Right renal cortex interstitium (tissue), 3 donors: ENCODE results near the gene SLC1A1. TPM values are rescaled to one million over a fixed set of nuclear protein-coding genes. Genes with fewer than 3 reads are reported as not detected.
"Not testable (repeated sequence)": the region's sequence is repeated elsewhere in the genome, so short reads cannot be mapped to it uniquely, and the experiment has no call there.

Experiments
- DNase-seq, 3 donors: peaks; one replicate each; pipeline ENCODE4 v3.0.0-alpha.2; 2013; ENCODE audit warnings: low read depth in 3 of 3, low spot score in 2 of 3
- polyA plus RNA-seq, 3 donors: library from polyadenylated mRNA; unstranded; fragments of 120-200 nt; gene quantifications; one replicate each; pipeline ENCODE4 v1.2.1, GENCODE V29; 2013; ENCODE audit not compliant: insufficient read length in 3 of 3

The SLC1A1 gene
- polyA plus RNA-seq, 3 donors, result 22.1 to 23.6 (median 22.2) TPM

GRCh38 chr9:4574657-4575243 is 84.5 kb downstream of the SLC1A1 start:
- DNase-seq, result no peak

DNA sequence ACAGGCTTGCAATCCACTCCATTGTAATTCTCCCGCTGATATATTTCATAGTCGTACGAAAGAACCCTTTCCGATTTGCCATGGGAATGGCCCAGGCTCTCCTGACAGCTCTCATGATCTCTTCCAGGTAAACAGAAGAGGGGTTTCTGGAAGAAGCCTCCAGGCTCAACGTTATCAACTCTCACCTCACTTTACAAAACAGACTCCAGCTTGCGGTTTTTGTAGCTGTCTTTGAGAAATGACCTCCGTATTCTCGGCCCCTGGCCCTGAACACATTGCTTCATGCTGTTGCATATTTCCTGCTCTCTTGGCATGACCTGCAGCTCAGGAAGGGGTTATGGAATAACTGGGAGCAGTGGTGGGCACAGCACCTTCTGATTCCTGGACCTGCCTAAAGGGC is 85.7 kb downstream of the SLC1A1 start:
- no peak for DNase-seq

DNA sequence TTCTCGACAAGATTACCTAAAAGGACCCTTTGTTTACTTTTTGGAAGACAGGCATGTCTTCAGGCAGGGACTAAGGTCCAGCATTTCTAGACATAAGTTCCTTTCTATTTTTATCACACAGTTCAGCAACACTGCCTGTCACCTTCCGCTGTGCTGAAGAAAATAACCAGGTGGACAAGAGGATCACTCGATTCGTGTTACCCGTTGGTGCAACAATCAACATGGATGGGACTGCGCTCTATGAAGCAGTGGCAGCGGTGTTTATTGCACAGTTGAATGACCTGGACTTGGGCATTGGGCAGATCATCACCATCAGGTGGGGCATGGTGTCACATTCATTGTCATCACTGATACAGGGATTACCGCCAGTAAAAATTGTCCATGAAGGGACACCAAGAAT is 86.2 kb downstream of the SLC1A1 start:
- DNase-seq, result no peak

GRCh38 chr9:4579001-4579400 is 88.7 kb downstream of the SLC1A1 start:
- no peak for DNase-seq

DNA sequence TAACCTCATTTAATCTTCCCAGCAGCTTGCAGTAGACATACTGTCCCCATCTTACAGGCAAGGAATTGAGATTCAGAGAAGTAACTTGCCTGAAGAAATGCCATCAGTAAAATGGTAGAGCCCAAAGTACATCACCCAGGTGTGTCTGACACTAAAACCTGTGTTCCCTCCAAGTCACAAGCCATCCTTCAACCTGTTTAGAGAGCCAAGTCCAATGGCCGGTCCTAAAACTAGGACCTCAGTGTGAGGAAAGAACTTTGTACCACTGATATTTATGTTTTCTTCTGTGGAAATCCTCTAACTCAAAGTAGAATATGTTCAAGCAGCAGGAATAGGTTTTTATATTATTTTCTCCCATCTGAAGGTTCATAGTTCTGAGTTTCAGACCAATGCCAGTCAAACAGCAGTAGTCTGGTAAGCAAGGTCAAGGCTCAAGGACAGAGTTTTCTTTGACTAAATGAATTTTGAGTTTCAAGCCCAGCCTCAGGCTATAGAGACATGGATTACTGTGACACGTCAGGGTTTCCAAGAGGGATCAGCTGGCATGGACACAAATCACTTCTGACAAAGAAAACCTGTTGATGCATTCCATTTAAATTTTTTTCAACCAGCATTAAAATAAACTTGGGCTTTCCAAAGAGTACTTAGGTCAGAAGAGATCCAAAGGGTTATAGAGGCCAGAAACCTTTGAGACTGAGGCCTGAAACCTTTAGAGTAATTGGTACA is 90.9 kb downstream of the SLC1A1 start:
- DNase-seq, result no peak

DNA sequence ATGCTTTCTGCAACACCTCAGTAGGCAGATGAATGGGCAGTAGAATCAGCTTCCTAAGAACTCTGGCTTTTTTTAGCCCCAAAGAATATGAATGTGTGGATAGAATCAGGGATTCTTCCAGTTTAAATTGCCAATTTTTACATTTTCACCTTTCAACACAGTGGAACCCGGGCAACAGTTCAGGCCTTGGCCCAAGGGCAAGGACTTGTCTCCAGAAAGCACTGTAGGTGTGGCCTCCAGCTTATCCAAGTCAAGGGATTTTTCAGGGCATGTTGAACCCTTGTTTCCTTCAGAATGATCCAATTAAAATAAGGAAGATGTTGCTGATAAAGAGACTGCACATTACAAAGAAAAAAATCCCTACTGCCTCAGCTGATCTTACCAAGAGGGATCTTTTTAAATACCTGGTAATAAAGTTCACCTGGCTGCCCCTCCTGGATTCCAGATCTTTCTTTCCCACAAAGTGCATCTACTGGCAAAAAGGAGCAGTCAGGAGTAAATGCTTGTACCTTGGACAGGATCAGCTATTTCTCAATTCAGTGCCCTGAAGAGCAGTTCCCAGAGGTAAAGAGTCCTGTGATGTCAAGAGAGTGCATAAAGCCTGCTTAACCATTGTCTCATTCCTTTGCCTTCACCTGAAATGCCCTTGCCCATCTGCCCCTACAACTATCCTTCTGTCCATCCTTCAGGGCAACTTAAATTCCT is 91.7 kb downstream of the SLC1A1 start:
- no peak for DNase-seq

- DNase-seq, result no peak
Observed at GRCh38 chr9:4583001-4583400, 92.7 kb downstream of the SLC1A1 start.

GRCh38 chr9:4584636-4585035 is 94.4 kb downstream of the SLC1A1 start:
- no peak for DNase-seq

- no peak for DNase-seq
Observed at GRCh38 chr9:4585135-4585534, 94.9 kb downstream of the SLC1A1 start.

DNA sequence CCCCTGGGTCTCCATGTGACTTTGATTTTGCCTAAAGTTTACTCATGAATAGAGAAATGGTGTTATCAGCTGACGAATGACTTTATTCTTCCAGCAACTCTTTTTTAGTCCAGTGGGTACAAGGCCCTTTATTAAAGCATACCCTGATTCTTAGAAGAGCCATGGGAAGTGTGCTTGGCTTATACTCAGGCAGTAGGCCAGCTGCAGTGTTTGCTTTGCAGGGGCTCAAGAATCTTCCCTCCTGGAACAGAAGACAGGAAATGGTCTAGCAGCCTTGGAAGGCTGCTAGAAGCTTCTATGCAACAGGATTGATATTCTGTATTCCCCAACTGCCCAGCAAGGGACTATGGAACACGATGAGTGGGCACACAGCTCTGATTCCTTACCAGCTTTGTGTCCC is 98.5 kb downstream of the SLC1A1 start:
- no peak for DNase-seq

DNA sequence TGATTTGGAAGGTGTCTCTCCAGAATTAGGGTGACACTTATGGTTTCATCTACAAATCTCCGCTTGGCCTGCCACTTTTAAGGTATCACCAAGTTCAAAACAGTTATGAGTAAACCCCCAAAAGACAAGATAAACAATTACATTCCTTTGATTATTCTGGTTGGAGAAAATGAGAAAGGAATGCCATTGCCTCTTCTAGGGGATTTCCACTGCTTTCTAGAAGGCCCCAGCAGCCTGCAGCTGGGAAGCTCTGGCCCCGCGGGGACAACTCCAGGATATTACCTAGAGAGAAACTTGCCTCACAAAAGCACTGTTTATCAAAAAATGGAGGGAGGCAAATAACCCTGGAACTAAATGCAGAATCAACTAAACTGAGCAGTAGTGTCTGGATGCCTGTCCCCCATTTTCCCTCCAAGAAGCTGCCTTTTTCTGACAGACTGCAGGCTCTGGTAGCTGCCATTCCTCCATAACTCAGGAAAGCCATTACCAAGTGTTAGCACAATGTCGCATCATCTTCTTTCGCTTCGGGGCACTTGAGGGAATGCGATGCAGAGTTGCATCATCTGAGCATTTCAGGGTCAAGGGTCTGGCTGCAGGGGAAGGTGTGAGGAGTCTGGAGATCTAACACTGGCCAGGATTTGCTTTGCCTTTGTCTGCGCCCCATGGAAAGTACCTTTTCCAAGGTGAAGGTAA is 100.3 kb downstream of the SLC1A1 start:
- no peak for DNase-seq

- no peak for DNase-seq
Observed at GRCh38 chr9:4591123-4591500, 100.8 kb downstream of the SLC1A1 start.

DNA sequence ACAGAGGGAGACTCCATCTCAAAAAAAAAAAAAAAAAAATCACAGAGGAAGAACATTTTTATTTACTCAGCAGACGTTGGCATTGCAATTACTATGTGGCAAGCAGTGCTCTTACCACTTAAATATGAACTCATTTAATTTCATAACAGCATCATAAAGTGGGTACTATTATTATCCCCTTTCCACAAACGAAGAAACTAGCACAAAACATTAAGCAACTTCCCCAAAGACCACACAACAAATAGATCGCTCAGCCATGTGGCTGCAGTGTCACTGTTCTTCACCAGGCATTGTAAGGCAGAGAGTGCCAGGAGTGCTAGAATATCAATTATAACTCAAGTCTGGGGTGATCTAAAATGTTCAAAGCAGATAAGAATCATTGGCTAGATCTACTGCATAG is 102.0 kb downstream of the SLC1A1 start:
- DNase-seq, result no peak

- no peak for DNase-seq
Observed at GRCh38 chr9:4592886-4593285, 102.6 kb downstream of the SLC1A1 start.

- no peak for DNase-seq
Observed at GRCh38 chr9:4594545-4594944, 104.3 kb downstream of the SLC1A1 start.

DNA sequence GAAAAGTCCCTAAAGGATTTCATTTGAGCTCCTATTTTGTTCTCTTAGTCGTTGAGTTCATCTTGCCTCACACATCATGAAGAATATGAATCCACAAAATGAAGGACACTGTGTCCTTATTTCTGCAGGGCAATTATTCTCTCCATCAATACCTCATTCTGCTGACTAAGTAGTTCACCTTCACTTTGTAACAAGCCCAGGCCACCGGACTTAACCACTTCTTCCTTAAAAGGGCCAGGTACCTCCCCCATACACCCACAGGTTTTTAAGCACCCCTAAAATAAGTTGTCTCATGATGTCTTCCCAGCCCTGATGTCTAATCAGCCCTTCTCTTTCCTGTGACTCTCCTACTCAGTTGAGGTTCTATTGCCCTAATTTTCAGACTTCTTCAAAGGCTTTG is 104.7 kb downstream of the SLC1A1 start:
- no peak for DNase-seq

- no peak for DNase-seq
Observed at GRCh38 chr9:4596165-4596922, 106.1 kb downstream of the SLC1A1 start.

- no peak for DNase-seq
Observed at GRCh38 chr9:4600368-4600767, 110.1 kb downstream of the SLC1A1 start.

DNA sequence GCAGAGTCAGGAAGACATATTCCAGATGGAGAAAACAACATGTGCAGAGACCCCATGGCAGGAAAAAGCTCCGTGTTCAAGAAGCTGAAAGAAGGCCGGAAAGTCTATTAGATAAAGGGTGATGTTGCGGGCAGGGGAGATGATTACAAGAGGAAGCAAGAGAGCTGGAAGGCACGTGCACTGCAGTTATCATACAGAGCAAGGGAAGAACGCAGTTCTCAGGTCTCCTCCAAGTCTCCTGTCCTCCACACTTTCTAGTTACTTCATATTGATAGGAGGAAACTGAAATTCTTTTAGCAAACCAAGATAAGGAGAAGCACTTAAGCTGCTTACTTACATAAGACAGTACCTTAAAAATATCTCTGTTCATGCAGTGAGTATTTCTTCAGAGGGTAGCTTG is 113.6 kb downstream of the SLC1A1 start:
- DNase-seq, result no peak

DNA sequence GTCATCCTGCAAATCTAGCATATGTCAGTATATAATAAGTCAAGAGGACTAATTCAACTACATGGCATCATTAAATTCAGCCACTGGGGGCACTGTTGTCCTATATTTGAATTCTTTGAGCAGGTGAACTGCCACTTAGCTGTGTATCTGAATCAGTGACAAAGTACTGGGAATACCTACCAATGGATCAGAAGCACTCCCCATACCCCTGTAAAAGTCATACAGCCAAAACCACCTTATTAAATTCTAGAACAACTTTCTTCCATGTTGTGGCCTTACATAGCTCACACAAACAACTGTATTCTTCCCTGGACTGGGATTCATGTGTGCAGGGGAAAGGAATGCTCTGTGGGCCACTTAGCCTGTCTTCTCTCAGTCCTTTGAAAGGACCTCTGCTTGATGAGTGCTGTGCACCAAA is 114.4 kb downstream of the SLC1A1 start:
- DNase-seq, result peak; percentile 14 to 52 (median 45)

DNA sequence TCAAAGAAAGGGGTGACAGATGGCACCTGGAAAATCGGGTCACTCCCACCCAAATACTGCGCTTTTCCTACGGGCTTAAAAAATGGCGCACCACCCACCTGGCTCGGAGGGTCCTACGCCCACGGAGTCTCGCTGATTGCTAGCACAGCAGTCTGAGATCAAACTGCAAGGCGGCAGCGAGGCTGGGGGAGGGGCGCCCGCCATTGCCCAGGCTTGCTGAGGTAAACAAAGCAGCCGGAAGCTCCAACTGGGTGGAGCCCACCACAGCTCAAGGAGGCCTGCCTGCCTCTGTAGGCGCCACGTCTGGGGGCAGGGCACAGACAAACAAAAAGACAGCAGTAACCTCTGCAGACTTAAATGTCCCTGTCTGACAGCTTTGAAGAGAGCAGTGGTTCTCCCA is 115.8 kb downstream of the SLC1A1 start:
- not testable (repeated sequence) for DNase-seq
